HG02571 (cell line): Measurements from ENCODE around the gene HES4.

ENCODE experiments used
- ATAC-seq: cut with Tn5 transposase; IDR thresholded peaks from one replicate; pipeline ENCODE4 v1.9.1; 2021; ENCODE audit warnings: mild to moderate bottlenecking, moderate library complexity; ENCODE audit not compliant: unreplicated experiment

The HES4 gene

GRCh38 chr1:953524-954320 lies 46.2 kb downstream of the HES4 start:
- ATAC-seq = no peak

GRCh38 chr1:952603-953002 lies 47.3 kb downstream of the HES4 start:
- no peak for ATAC-seq

GRCh38 chr1:952201-952600 lies 47.7 kb downstream of the HES4 start:
- no peak for ATAC-seq

GRCh38 chr1:951364-951763 lies 48.5 kb downstream of the HES4 start:
- no peak for ATAC-seq

- no peak for ATAC-seq
Measured at GRCh38 chr1:950881-951280, 49.0 kb downstream of the HES4 start.

GRCh38 chr1:950268-950667 lies 49.6 kb downstream of the HES4 start:
- ATAC-seq = no peak
